HG02763 (cell line): ENCODE results near the gene UBL4A.

ENCODE experiments used
- ATAC-seq: cut with Tn5 transposase; IDR thresholded peaks from one replicate; pipeline ENCODE4 v1.9.1; 2021; ENCODE audit warnings: mild to moderate bottlenecking, moderate library complexity; ENCODE audit not compliant: unreplicated experiment

Gene UBL4A

GRCh38 chrX:154441984-154442707 lies 44.3 kb downstream of the UBL4A start:
- no peak for ATAC-seq

GRCh38 chrX:154441564-154441963 lies 44.9 kb downstream of the UBL4A start:
- ATAC-seq, result no peak

GRCh38 chrX:154440623-154441357 lies 45.6 kb downstream of the UBL4A start:
- ATAC-seq, result no peak

- ATAC-seq, result no peak
These were observed 46.6 kb downstream of the UBL4A start for GRCh38 chrX:154439841-154440240.

- ATAC-seq, result no peak
These were observed 48.2 kb downstream of the UBL4A start for GRCh38 chrX:154437971-154438893.

GRCh38 chrX:154436983-154437752 lies 49.2 kb downstream of the UBL4A start, which contains the start of gene GDI1:
TSS of gene GDI1 (plus strand) at chrX:154437154. CDS start at chrX:154437255, 101 bp downstream.
- ATAC-seq, result no peak

GRCh38 chrX:154436374-154436982 lies 49.9 kb downstream of the UBL4A start:
- no peak for ATAC-seq

GRCh38 chrX:154435171-154435733 lies 51.2 kb downstream of the UBL4A start:
- no peak for ATAC-seq

GRCh38 chrX:154434394-154435168 lies 51.8 kb downstream of the UBL4A start:
- no peak for ATAC-seq
